GM12878 (cell line): ENCODE data around the gene TMEM179B. TPM values are rescaled to one million over a fixed set of nuclear protein-coding genes. Genes with fewer than 3 reads are reported as not detected.

Source experiments
- BACH1 ChIP-seq: fragments of 450-650 bp; IDR thresholded peaks from 2 replicates; pipeline ENCODE4 v1.6.1; 2017; ENCODE audit warnings: mild to moderate bottlenecking, borderline replicate concordance
- BCL11A ChIP-seq: IDR thresholded peaks from 2 replicates; pipeline ENCODE4 v1.6.1; 2011; ENCODE audit warnings: low read depth, low read length
- BCLAF1 ChIP-seq: fragments of 450-650 bp; IDR thresholded peaks from 2 replicates; pipeline ENCODE4 v1.6.1; 2017; ENCODE audit warnings: antibody characterized with exemption, mild to moderate bottlenecking, moderate library complexity
- CBX5 ChIP-seq: sonication (generic); IDR thresholded peaks from 2 replicates; pipeline ENCODE4 v1.6.1; 2016; ENCODE audit warnings: low read depth, moderate library complexity, mild to moderate bottlenecking, inconsistent platforms
- E2F8 ChIP-seq: fragments of 450-650 bp; IDR thresholded peaks from 2 replicates; pipeline ENCODE4 v1.6.1; 2018; ENCODE audit warnings: mild to moderate bottlenecking, low read depth, moderate library complexity; ENCODE audit not compliant: partially characterized antibody
- EED ChIP-seq: sonication (generic); IDR thresholded peaks from 2 replicates; pipeline ENCODE4 v1.6.1; 2016; ENCODE audit warnings: antibody characterized with exemption, low read depth
- FOXM1 ChIP-seq: IDR thresholded peaks from 2 replicates; pipeline ENCODE4 v1.6.1; 2012; ENCODE audit warnings: low read depth, mild to moderate bottlenecking, inconsistent platforms, low read length, moderate library complexity
- GABPA ChIP-seq: IDR thresholded peaks from 2 replicates; pipeline ENCODE4 v1.6.1; 2014; ENCODE audit warnings: antibody characterized with exemption, low read depth, mild to moderate bottlenecking, inconsistent platforms
- HDAC6 ChIP-seq: fragments of 200-600 bp; sonication (generic); IDR thresholded peaks from one replicate; pipeline ENCODE4 v1.8.0; 2017; ENCODE audit warnings: antibody characterized with exemption; ENCODE audit not compliant: unreplicated experiment
- IRF3 ChIP-seq: fragments of 450-650 bp; IDR thresholded peaks from 2 replicates; pipeline ENCODE4 v1.6.1; 2014; ENCODE audit warnings: mild to moderate bottlenecking
- MYB ChIP-seq: fragments of 150-350 bp; IDR thresholded peaks from 2 replicates; pipeline ENCODE4 v1.6.1; 2014; ENCODE audit warnings: mild to moderate bottlenecking, low read depth, low read length, borderline replicate concordance
- MYC ChIP-seq: IDR thresholded peaks from 2 replicates; pipeline ENCODE4 v1.6.1; 2011; ENCODE audit warnings: mild to moderate bottlenecking, low read length, moderate library complexity, inconsistent platforms; ENCODE audit not compliant: insufficient read depth, insufficient replicate concordance, insufficient read length, severe bottlenecking
- NR2C1 ChIP-seq: fragments of 450-650 bp; IDR thresholded peaks from 2 replicates; pipeline ENCODE4 v1.6.1; 2017; ENCODE audit warnings: antibody characterized with exemption, mild to moderate bottlenecking, moderate library complexity
- NR2C2 ChIP-seq: IDR thresholded peaks from 2 replicates; pipeline ENCODE4 v1.6.1; 2011; ENCODE audit warnings: borderline replicate concordance, low read depth; ENCODE audit not compliant: control insufficient read depth, insufficient read length
- PML ChIP-seq: IDR thresholded peaks from 2 replicates; pipeline ENCODE4 v1.6.1; 2012; ENCODE audit warnings: low read length, inconsistent platforms
- POLR2AphosphoS5 ChIP-seq: IDR thresholded peaks from 2 replicates; pipeline ENCODE4 v1.6.1; 2011; ENCODE audit warnings: mild to moderate bottlenecking, low read length, inconsistent platforms
- SREBF2 ChIP-seq: IDR thresholded peaks from 2 replicates; pipeline ENCODE4 v1.6.1; 2012; ENCODE audit warnings: mild to moderate bottlenecking, low read length
- SUZ12 ChIP-seq: fragments of 200-600 bp; sonication (generic); IDR thresholded peaks from one replicate; pipeline ENCODE4 v1.6.1; 2018; ENCODE audit warnings: antibody characterized with exemption, mild to moderate bottlenecking; ENCODE audit not compliant: unreplicated experiment
- TBL1XR1 ChIP-seq: IDR thresholded peaks from 2 replicates; pipeline ENCODE4 v1.6.1; 2012; ENCODE audit warnings: low read depth, low read length, improper control_type of control experiment
- ZNF24 ChIP-seq: fragments of 450-650 bp; IDR thresholded peaks from 2 replicates; pipeline ENCODE4 v1.6.1; 2017; ENCODE audit warnings: antibody characterized with exemption, mild to moderate bottlenecking
- ZNF384 ChIP-seq: IDR thresholded peaks from 2 replicates; pipeline ENCODE4 v1.6.1; 2012; ENCODE audit warnings: low read depth, mild to moderate bottlenecking, low read length, improper control_type of control experiment, borderline replicate concordance
- polyA plus RNA-seq, 11 experiments: library from polyadenylated mRNA; depleted of rRNA in 4 of 11; unstranded in 6 of 11; stranded (reverse) in 5 of 11; fragments of >200 nt; fragmentation: Nextera tagmentation in 4 of 11; fragmentation: Illumina TruSeq in 1 of 11; extraction: Ambion mirVana in 4 of 11; extraction: Trizol in 1 of 11; gene quantifications; 1 replicate in 1 of 11; 2 replicates in 10 of 11; pipeline versions ENCODE4 v1.2.1 to v1.2.3, GENCODE V29; 2011 to 2016; ENCODE audit warnings: inconsistent platforms in 2 of 11, missing spikeins in 2 of 11, low read depth in 1 of 11
- total RNA-seq, 4 experiments: library from RNA; depleted of rRNA in 3 of 4; stranded (reverse); fragments of >200 nt in 3 of 4; fragmentation: Illumina TruSeq in 1 of 4; extraction: Trizol in 1 of 4; gene quantifications; 2 replicates each; pipeline versions ENCODE4 v1.2.1 to v1.2.3, GENCODE V29; 2013 to 2021

The TMEM179B gene
- total and polyA plus RNA-seq, 10 of the 15 experiments (the other 5 are each of a cell fraction or from before 2014, with no cell fraction given): 21.7 to 82.4 (median 42.0) TPM

- TF ChIP-seq ZNF24 (peak; percentile 56; the same call in 1 of the 2 replicates), PML (peak; percentile 99), IRF3 (peak; percentile 45; the same call in 1 of the 2 replicates), GABPA (no peak), MYB (no peak), MYC (no peak), BCLAF1 (peak; percentile 66; the same call in 1 of the 2 replicates), ZNF384 (0 out of 2 replicates have a peak, but pooled peaks have one; percentile 16), HDAC6 (peak; percentile 94), BACH1 (peak; percentile 97), SUZ12 (no peak), EED (no peak), FOXM1 (no peak), TBL1XR1 (peak; percentile 79; the same call in 1 of the 2 replicates), NR2C1 (peak; percentile 38; the same call in 1 of the 2 replicates), POLR2AphosphoS5 (peak; percentile 100), NR2C2 (no peak), BCL11A (peak; percentile 30; the same call in 1 of the 2 replicates), CBX5 (no peak), SREBF2 (no peak), E2F8 (peak; percentile 38)
Observed at GRCh38 chr11:62805076-62805892, 18.1 kb downstream of the TMEM179B start, which contains the start of gene NXF1 (continued).
